GM19193 (cell line): ENCODE data around the gene GPR107.

Experiments used
- POLR2A ChIP-seq: IDR thresholded peaks from 4 replicates; pipeline ENCODE4 v1.6.1; 2011; ENCODE audit not compliant: insufficient read depth, insufficient read length; ENCODE audit errors: extremely low read depth

The GPR107 gene

GRCh38 chr9:130053504-130054324 is at the start of gene GPR107:
Gene GPR107, plus strand, starts transcription at chr9:130053906. Its CDS starts 27 bp downstream, at chr9:130053933.
- TF ChIP-seq POLR2A, result peak; percentile 87

GRCh38 chr9:130003943-130004552 is 49.7 kb upstream of the GPR107 start:
- no peak for TF ChIP-seq POLR2A

GRCh38 chr9:130008538-130008937 is 45.2 kb upstream of the GPR107 start:
- no peak for TF ChIP-seq POLR2A

GRCh38 chr9:130010151-130010988 is 43.3 kb upstream of the GPR107 start:
- TF ChIP-seq POLR2A, result peak; percentile 22

- no peak for TF ChIP-seq POLR2A
Measured at GRCh38 chr9:130013326-130013725, 40.4 kb upstream of the GPR107 start.

- peak; percentile 36 for TF ChIP-seq POLR2A
Measured at GRCh38 chr9:130015353-130016019, 38.2 kb upstream of the GPR107 start.

GRCh38 chr9:130017076-130017475 is 36.6 kb upstream of the GPR107 start:
- no peak for TF ChIP-seq POLR2A

GRCh38 chr9:130018265-130018664 is 35.4 kb upstream of the GPR107 start:
- no peak for TF ChIP-seq POLR2A

GRCh38 chr9:130020618-130021017 is 33.1 kb upstream of the GPR107 start:
- TF ChIP-seq POLR2A, result no peak

GRCh38 chr9:130021123-130021522 is 32.6 kb upstream of the GPR107 start:
- TF ChIP-seq POLR2A, result no peak

GRCh38 chr9:130022566-130023143 is 31.1 kb upstream of the GPR107 start:
- TF ChIP-seq POLR2A, result no peak

GRCh38 chr9:130023144-130023787 is 30.4 kb upstream of the GPR107 start:
- peak; percentile 33 for TF ChIP-seq POLR2A

- TF ChIP-seq POLR2A, result peak; percentile 36
Measured at GRCh38 chr9:130023994-130024596, 29.6 kb upstream of the GPR107 start.

- no peak for TF ChIP-seq POLR2A
Measured at GRCh38 chr9:130024597-130024994, 29.1 kb upstream of the GPR107 start.

- no peak for TF ChIP-seq POLR2A
Measured at GRCh38 chr9:130026583-130027340, 26.9 kb upstream of the GPR107 start.
